NOMO-1 (cell line): ENCODE results near the gene SUN3.
"Not testable (repeated sequence)": the region's sequence is repeated elsewhere in the genome, so short reads cannot be mapped to it uniquely, and the experiment has no call there.

Source experiments
- DNase-seq, 2 experiments: peaks; one replicate each; lab custom pipeline; 2025; ENCODE audit not compliant: unreplicated experiment in 2 of 2; lab: John Stamatoyannopoulos, UW

Gene SUN3

DNA sequence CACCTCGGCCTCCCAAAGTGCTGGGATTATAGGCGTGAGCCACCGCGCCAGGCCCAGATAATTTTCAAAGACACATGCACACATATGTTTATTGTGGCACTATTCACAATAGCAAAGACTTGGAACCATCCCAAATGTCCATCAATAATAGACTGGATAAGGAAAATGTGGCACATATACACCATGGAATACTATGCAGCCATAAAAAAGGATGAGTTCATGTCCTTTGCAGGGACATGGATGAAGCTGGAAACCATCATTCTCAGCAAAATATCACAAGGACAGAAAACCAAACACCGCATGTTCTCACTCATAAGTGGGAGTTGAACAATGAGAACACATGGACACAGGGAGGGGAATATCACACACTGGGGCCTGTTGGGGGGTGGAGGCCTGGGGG is 48.3 kb downstream of the SUN3 start:
- not testable (repeated sequence) for DNase-seq

- no peak for DNase-seq
Measured at GRCh38 chr7:47979832-47980181, 49.1 kb downstream of the SUN3 start.

GRCh38 chr7:47979145-47979831 is 49.6 kb downstream of the SUN3 start, which contains the start of gene HUS1:
HUS1 (minus strand) TSS chr7:47979615; CDS start chr7:47979519, 96 bp downstream.
- DNase-seq, result peak; percentile 90 to 91

DNA sequence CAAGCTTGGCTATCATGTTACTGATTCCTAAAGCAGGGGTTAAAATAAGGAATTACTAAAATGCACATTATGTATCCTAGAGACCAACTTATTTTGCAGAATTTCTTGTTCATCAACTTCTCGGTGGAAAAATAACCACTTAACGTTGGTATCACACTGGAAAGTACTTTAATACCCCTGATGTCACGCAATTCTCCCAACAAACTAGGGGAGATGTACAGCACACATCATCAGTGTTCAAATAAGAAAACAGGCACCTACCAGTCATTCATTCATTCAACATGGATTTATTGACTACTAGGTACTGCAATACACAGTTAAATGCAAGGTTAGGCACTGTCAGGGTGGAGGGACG is 50.1 kb downstream of the SUN3 start:
- no peak for DNase-seq

- DNase-seq, result no peak
Measured at GRCh38 chr7:47973739-47974138, 55.2 kb downstream of the SUN3 start.

- DNase-seq, result peak in 1 of 2 experiments; percentile 12
Measured at GRCh38 chr7:47970761-47971160, 58.1 kb downstream of the SUN3 start.

GRCh38 chr7:47968847-47969774 is 59.8 kb downstream of the SUN3 start:
- no peak for DNase-seq

DNA sequence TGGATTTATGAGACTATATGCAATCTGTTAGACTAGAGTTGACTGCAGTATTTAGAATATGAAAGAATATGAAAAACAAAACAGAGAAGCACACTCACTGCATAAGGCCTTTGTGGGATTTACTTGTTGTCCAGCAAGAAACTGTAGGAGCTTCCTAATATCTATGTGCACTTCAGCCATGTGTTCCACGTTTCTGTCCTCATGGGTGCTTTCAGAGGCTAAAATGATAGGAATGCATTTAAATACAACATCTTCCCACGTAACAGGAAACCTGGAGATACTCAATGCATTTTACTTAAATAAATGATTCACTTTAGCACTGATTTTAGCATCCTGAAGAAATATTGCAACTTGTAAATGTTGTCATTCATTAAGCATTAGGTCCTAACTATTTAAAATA is 61.2 kb downstream of the SUN3 start:
- no peak for DNase-seq

GRCh38 chr7:47967123-47967522 is 61.8 kb downstream of the SUN3 start:
- DNase-seq, result no peak

DNA sequence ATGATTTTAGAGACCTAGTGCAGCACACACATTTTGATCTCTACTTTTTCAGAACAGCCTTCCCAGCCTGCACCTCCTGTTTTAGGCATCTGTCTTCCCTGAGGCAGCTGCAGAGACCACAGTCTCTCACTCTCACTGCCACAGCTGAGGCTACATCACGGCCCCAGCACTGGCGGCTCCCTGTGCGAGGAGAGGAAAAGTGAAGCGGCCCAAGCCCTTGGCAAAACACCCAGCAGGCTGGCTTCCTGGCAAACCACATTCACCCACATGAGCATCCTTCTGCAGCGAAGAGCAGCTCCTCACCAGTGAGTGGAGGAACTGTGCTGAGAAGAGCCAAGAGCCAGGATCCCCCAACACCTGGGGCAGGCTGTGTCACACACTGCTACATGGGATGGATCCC is 63.5 kb downstream of the SUN3 start:
- DNase-seq, result no peak

DNA sequence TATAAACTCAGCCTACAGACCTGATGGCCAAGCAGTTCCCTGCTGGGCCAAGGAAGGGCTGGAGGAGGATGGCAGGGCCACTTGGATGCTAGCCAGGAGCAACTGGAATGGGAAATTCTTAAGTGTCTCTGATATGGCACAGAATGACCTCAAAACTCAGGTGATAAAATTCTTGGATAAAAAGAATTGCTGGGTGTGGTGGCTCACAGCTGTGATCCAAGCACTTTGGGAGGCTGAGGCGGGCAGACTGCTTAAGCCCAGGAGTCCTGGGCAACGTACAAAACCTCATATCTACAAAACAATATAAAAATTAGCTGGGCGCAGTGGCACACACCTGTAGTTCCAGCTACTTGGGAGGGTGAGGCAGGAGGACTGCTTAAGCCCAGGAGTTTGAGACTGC is 66.6 kb downstream of the SUN3 start:
- no peak for DNase-seq

DNA sequence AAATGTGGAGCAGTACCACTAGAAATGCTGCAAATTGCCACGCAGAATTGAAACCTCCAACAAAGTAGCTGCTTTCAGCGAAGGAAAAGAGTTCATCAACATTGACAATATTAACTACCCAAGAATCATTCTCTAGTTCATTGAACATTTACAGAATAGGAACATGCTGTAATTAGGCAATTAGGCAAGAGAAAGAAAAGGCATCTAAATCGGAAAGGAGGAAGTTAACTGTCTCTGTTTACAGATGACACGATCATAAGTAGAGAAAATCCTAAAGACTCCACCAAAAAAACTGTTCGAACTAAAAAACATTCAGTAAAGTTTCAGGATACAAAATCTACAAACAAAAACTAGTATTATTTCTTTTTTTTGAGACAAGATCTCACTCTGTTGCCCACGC is 71.8 kb downstream of the SUN3 start:
- peak in 1 of 2 experiments; percentile 69 for DNase-seq

DNA sequence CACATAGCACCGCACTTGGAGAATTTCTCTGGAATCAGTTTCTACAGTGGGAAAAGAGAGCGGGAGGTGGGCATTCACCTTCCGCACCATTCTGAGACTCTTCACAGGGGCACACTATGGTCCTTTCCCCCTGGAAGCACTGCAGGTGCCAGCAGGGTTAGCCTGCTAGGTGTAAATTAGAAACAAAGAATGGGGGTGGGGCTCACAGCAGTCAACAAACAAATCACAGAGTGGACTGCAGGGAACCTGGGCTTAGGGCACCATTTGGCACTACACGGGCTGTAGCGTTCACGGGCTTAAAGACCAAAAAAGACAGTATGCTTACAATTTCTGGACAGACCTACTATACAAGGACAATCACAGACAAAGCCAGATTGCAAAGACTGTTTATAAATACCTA is 72.7 kb downstream of the SUN3 start:
- DNase-seq, result no peak

- no peak for DNase-seq
Measured at GRCh38 chr7:47954231-47954911, 74.5 kb downstream of the SUN3 start.

- no peak for DNase-seq
Measured at GRCh38 chr7:47953822-47954221, 75.1 kb downstream of the SUN3 start.

DNA sequence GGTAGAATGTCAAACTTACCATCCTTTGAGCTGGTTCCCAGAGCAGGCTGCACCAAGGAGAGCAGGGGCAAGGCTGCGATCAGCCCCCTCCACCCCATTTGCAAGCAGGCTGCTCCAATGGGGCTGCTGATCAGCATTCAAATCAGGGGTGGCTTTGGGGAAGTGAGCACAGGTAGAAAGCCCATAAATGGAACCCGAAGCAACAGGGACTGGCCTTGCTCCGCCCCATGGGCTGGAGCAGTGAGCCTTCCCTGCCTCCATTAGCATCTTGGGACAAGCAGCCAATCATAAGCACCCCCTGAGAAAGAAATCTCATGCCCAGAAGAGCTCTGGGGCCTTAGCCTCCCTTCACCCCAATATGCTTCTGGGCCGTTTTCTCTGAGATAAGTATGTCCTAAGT is 76.7 kb downstream of the SUN3 start:
- no peak for DNase-seq

- no peak for DNase-seq
Measured at GRCh38 chr7:47951374-47951773, 77.5 kb downstream of the SUN3 start.

- no peak for DNase-seq
Measured at GRCh38 chr7:47950714-47951113, 78.2 kb downstream of the SUN3 start.

DNA sequence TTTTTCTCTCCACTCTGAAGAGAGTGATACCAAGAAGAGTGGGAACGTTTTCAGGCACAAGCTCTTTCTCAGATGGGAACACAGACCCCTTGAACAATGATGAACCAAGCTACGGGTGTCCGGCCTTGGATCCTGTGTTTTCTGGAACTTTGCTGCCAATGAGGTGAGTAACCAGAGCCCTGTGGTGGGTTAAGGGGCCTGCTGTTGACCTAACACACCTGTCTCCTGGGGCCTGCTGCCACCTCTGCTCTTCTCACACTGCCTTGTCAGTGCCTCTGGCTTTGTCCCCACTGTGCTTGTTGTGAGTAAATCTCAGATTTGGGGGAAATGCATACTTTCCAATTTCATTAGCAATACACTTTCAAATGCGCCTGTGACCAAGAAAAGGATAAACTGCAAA is 79.2 kb downstream of the SUN3 start:
- no peak for DNase-seq

- no peak for DNase-seq
Measured at GRCh38 chr7:47948141-47948790, 80.6 kb downstream of the SUN3 start, which contains the start of gene PKD1L1. PKD1L1 (minus strand) TSS chr7:47948466; CDS start chr7:47948440, 26 bp downstream.

DNA sequence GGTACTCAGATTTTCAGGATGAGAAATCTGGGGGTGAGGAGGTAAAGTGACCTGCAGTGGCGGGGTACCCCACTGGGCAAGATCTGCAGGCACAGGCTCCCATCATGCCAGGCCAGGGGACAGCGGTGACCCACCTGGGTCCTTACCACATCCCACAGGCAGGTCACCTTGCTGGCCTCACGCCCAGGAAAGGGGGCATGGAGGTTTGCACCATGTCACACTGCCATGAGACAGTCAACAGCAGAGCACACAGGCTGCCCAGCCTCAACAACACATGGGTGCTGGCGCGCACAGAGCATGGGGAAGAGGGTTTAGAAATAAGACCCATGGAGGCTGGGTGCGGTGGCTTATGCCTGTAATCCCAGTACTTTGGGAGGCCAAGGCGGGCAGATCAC is 81.6 kb downstream of the SUN3 start:
- no peak for DNase-seq
